Stimulated activated CD8-positive, alpha-beta memory T cell treated with anti-CD3 and anti-CD28 coated beads, Interleukin-12 subunit alpha, Interleukin-12 subunit beta, amount 100 ng/mL, for 1 hour (primary cell): Measurements from ENCODE around the gene FCSK.
"Not testable (repeated sequence)": the region's sequence is repeated elsewhere in the genome, so short reads cannot be mapped to it uniquely, and the experiment has no call there.

Experiments
- DNase-seq: peaks from one replicate; pipeline ENCODE4 v3.0.0-alpha.2; 2020; ENCODE audit warnings: low read depth

Gene FCSK

GRCh38 chr16:70524399-70524825 is 70.0 kb downstream of the FCSK start:
- DNase-seq = not testable (repeated sequence)

GRCh38 chr16:70526403-70526802 is 72.0 kb downstream of the FCSK start:
- no peak for DNase-seq

GRCh38 chr16:70527315-70527996 is 73.1 kb downstream of the FCSK start:
- DNase-seq = no peak

GRCh38 chr16:70529051-70529777 is 74.8 kb downstream of the FCSK start:
- DNase-seq = no peak
